ENCODE data around the gene COL6A5.
"Not testable (repeated sequence)": the region's sequence is repeated elsewhere in the genome, so short reads cannot be mapped to it uniquely, and the experiment has no call there.

COL6A5 gene

GRCh38 chr3:130386604-130387263 is 41.3 kb downstream of the COL6A5 start:
- no peak for DNase-seq (ENCODE audit: low read depth in 2 of 2, low spot score in 1 of 2)

- DNase-seq (ENCODE audit: low read depth in 2 of 2, low spot score in 1 of 2), result no peak
Measured at GRCh38 chr3:130389743-130390478, 44.4 kb downstream of the COL6A5 start.

GRCh38 chr3:130392266-130392665 is 46.8 kb downstream of the COL6A5 start:
- no peak for DNase-seq (ENCODE audit: low read depth in 2 of 2, low spot score in 1 of 2)

- DNase-seq (ENCODE audit: low read depth in 2 of 2, low spot score in 1 of 2), result no peak
Measured at GRCh38 chr3:130393594-130393993, 48.1 kb downstream of the COL6A5 start.

- DNase-seq (ENCODE audit: low read depth in 2 of 2, low spot score in 1 of 2), result no peak
Measured at GRCh38 chr3:130395331-130395730, 49.9 kb downstream of the COL6A5 start.

- DNase-seq (ENCODE audit: low read depth in 2 of 2, low spot score in 1 of 2), result no peak
Measured at GRCh38 chr3:130395916-130396315, 50.4 kb downstream of the COL6A5 start.

GRCh38 chr3:130404401-130404800 is 58.9 kb downstream of the COL6A5 start:
- no peak for DNase-seq (ENCODE audit: low read depth in 2 of 2, low spot score in 1 of 2)

- no peak for DNase-seq (ENCODE audit: low read depth in 2 of 2, low spot score in 1 of 2)
Measured at GRCh38 chr3:130405956-130406355, 60.5 kb downstream of the COL6A5 start.

GRCh38 chr3:130408253-130408652 is 62.8 kb downstream of the COL6A5 start:
- not testable (repeated sequence) for DNase-seq (ENCODE audit: low read depth in 2 of 2, low spot score in 1 of 2)

GRCh38 chr3:130411320-130411719 is 65.8 kb downstream of the COL6A5 start:
- no peak for DNase-seq (ENCODE audit: low read depth in 2 of 2, low spot score in 1 of 2)

GRCh38 chr3:130412991-130413560 is 67.6 kb downstream of the COL6A5 start:
- DNase-seq (ENCODE audit: low read depth in 2 of 2, low spot score in 1 of 2), result no peak

- DNase-seq (ENCODE audit: low read depth in 2 of 2, low spot score in 1 of 2), result no peak
Measured at GRCh38 chr3:130414457-130414856, 69.0 kb downstream of the COL6A5 start.

- no peak for DNase-seq (ENCODE audit: low read depth in 2 of 2, low spot score in 1 of 2)
Measured at GRCh38 chr3:130420466-130420865, 75.0 kb downstream of the COL6A5 start.

GRCh38 chr3:130423064-130423463 is 77.6 kb downstream of the COL6A5 start:
- DNase-seq (ENCODE audit: low read depth in 2 of 2, low spot score in 1 of 2), result no peak

- DNase-seq (ENCODE audit: low read depth in 2 of 2, low spot score in 1 of 2), result no peak
Measured at GRCh38 chr3:130424837-130425236, 79.4 kb downstream of the COL6A5 start.

GRCh38 chr3:130425484-130425883 is 80.0 kb downstream of the COL6A5 start:
- no peak for DNase-seq (ENCODE audit: low read depth in 2 of 2, low spot score in 1 of 2)

- no peak for DNase-seq (ENCODE audit: low read depth in 2 of 2, low spot score in 1 of 2)
Measured at GRCh38 chr3:130426206-130426605, 80.7 kb downstream of the COL6A5 start.

GRCh38 chr3:130428871-130429712 is 83.6 kb downstream of the COL6A5 start:
- no peak for DNase-seq (ENCODE audit: low read depth in 2 of 2, low spot score in 1 of 2)

GRCh38 chr3:130429713-130430023 is 84.2 kb downstream of the COL6A5 start:
- DNase-seq (ENCODE audit: low read depth in 2 of 2, low spot score in 1 of 2), result no peak

GRCh38 chr3:130430266-130430665 is 84.8 kb downstream of the COL6A5 start:
- no peak for DNase-seq (ENCODE audit: low read depth in 2 of 2, low spot score in 1 of 2)

GRCh38 chr3:130432086-130432485 is 86.6 kb downstream of the COL6A5 start:
- DNase-seq (ENCODE audit: low read depth in 2 of 2, low spot score in 1 of 2), result not testable (repeated sequence)

- DNase-seq (ENCODE audit: low read depth in 2 of 2, low spot score in 1 of 2), result no peak
Measured at GRCh38 chr3:130433306-130433705, 87.8 kb downstream of the COL6A5 start.

Measured in stimulated activated CD8-positive, alpha-beta memory T cell treated with anti-CD3 and anti-CD28 coated beads, Interleukin-4, amount 100 ng/mL, for 4 hours (primary cell).